GM03348 (cell line): ENCODE results near the gene STARD7.

Experiments
- DNase-seq: peaks from one replicate; pipeline ENCODE4 v3.0.0; 2012; ENCODE audit warnings: low spot score

The STARD7 gene

DNA sequence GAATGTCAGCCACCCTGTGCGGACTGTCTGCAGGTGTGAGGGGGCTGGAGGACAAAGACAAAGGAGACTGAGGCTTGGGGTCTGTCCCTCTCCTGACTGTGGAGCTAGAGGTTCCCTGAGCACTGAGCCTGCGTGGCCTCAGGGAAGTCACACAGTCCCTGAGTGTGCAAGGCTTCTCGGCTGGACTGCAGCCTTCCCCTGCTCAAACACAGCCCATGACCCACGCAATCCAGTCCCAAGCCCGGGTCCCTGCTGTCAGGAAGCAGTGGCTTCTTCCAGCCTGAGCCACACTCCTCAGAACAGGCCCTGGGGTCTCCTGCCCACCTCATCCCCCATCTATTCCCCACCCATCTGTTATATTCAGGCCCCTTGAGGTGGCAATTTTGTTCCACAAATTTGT lies 73.0 kb downstream of the STARD7 start:
- no peak for DNase-seq

DNA sequence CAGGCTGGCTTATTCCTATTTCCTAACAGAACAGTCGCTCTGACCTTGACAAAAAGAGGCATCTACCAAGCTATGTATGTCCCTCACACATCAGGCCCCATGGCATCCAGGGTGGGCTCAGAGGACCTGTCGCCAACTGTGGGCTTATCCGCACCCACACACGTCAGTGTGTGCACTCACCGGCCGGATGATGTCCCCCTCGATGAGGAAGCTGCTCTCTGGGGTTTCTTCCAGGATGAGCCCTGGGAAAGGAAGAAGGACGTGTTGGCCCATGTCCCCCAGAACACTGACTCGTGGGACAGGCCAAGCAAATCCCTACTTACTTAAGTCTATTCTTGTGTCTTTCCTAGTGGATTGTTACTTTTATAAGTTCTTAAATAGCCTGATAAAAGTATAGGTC lies 73.5 kb downstream of the STARD7 start:
- no peak for DNase-seq
